ENCODE measurements around the gene DIAPH3.

The DIAPH3 gene

DNA sequence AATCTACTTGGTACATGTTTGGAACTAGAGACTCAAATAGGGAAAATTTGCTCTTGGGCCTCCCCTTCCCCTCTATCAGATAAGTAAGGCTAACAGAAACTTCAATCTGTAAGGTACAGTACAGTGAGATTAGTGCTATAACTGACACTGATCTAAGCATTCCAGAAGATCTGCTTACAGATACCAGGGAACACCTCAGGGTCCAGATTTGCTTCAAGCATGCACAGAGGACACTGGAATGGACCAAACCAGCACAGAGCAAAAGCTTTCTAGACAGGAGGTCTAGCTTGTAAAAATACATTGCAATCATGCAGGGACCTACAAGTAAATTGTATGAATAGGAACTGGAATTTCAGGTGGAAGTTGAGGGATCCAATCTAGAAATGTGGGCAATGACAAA lies 16.4 kb downstream of the DIAPH3 start:
- no peak overlapping the region for H4K91ac ChIP-seq (ENCODE audit: low read depth, low read length, poor library complexity)
- H3K9ac ChIP-seq (ENCODE audit: low read depth, low read length, poor library complexity) = no peak overlapping the region
- H3K4ac ChIP-seq (ENCODE audit: low read length) = no peak overlapping the region
- peaks cover 0 to 1% of the 10 kb centered on the region in 2 donors for H3K4me1 ChIP-seq (ENCODE audit: control insufficient read depth in 2 of 2, insufficient read depth in 1 of 2, low read depth in 1 of 2, low read length in 2 of 2)
- H2BK15ac ChIP-seq (ENCODE audit: low read length) = no peak overlapping the region
- H2AFZ ChIP-seq (ENCODE audit: low read length) = no peak overlapping the region
- no peak overlapping the region for H2BK120ac ChIP-seq (ENCODE audit: low read depth, low read length)
- no peaks in the 10 kb centered on the region for H3K27me3 ChIP-seq (ENCODE audit: control insufficient read depth in 3 of 3, insufficient read depth in 3 of 3, low read depth in 1 of 3, low read length in 3 of 3)
- no peak overlapping the region for H3K27ac ChIP-seq (replicated peaks; ENCODE audit: low read length)
- peaks cover 0 to 3% of the 10 kb centered on the region in 2 donors for H3K36me3 ChIP-seq (replicated peaks in 1 of 2; ENCODE audit: control insufficient read depth in 2 of 2, insufficient read depth in 2 of 2, low read length in 2 of 2)
- no peak overlapping the region for H3K14ac ChIP-seq (ENCODE audit: low read length)
- H3K79me1 ChIP-seq (ENCODE audit: low read depth, low read length) = peaks cover 3% of the 10 kb centered on the region
- H3K18ac ChIP-seq (ENCODE audit: low read length) = no peak overlapping the region
- H3K9me3 ChIP-seq (replicated peaks in 1 of 2; ENCODE audit: control insufficient read depth in 2 of 2, insufficient read depth in 1 of 2, low read depth in 1 of 2, low read length in 2 of 2) = no peaks in the 10 kb centered on the region
- H3K23ac ChIP-seq (ENCODE audit: low read depth, low read length, poor library complexity) = no peak overlapping the region
- no peak overlapping the region for H3K4me3 ChIP-seq (ENCODE audit: low read length in 2 of 2)
- DNase-seq (ENCODE audit: low spot score) = no peak
- no peak overlapping the region for H2BK12ac ChIP-seq (ENCODE audit: low read length)
- no peak overlapping the region for H4K8ac ChIP-seq (ENCODE audit: low read depth, low read length)
- no peak overlapping the region for H2BK5ac ChIP-seq (ENCODE audit: low read length)
- H2AK5ac ChIP-seq (ENCODE audit: low read depth, low read length) = no peak overlapping the region
- H3K4me2 ChIP-seq (ENCODE audit: insufficient read depth, low read length, poor library complexity, severe bottlenecking) = no peak overlapping the region

DNA sequence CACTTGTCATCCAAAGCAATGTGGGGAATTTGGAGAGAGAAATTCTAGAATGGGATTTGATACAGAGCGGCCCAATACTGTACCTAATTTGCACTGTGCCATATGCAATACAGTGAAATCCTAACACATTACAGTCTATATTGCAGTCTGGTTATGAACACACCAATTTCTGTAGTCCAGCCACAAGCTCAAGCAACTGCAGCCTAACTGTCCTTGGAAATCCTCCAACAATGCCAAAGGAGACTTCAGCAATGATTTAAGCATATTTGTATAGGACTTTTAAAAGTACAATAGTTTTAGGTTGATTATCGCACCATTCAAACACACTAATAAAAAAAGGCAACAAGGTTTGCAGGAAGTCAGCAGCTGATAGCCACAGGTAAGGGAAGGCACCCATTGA lies 17.3 kb downstream of the DIAPH3 start:
- Histone ChIP-seq H3K23ac (ENCODE audit: low read depth, low read length, poor library complexity) (no peak overlapping the region), H3K14ac (ENCODE audit: low read length) (no peak overlapping the region), H2AK5ac (ENCODE audit: low read depth, low read length) (no peak overlapping the region), H3K18ac (ENCODE audit: low read length) (no peak overlapping the region), H3K36me3 (replicated peaks in 1 of 2; ENCODE audit: control insufficient read depth in 2 of 2, insufficient read depth in 2 of 2, low read length in 2 of 2) (peaks cover 0 to 3% of the 10 kb centered on the region in 2 donors), H3K4me1 (ENCODE audit: control insufficient read depth in 2 of 2, insufficient read depth in 1 of 2, low read depth in 1 of 2, low read length in 2 of 2) (peaks cover 0 to 1% of the 10 kb centered on the region in 2 donors), H2AFZ (ENCODE audit: low read length) (no peak overlapping the region), H3K27me3 (ENCODE audit: control insufficient read depth in 3 of 3, insufficient read depth in 3 of 3, low read depth in 1 of 3, low read length in 3 of 3) (no peaks in the 10 kb centered on the region), H2BK5ac (ENCODE audit: low read length) (no peak overlapping the region), H3K4me2 (ENCODE audit: insufficient read depth, low read length, poor library complexity, severe bottlenecking) (no peak overlapping the region), H4K8ac (ENCODE audit: low read depth, low read length) (no peak overlapping the region), H3K4me3 (ENCODE audit: low read length in 2 of 2) (no peak overlapping the region), H2BK15ac (ENCODE audit: low read length) (no peak overlapping the region), H3K4ac (ENCODE audit: low read length) (no peak overlapping the region), H3K9me3 (replicated peaks in 1 of 2; ENCODE audit: control insufficient read depth in 2 of 2, insufficient read depth in 1 of 2, low read depth in 1 of 2, low read length in 2 of 2) (no peaks in the 10 kb centered on the region), H3K79me1 (ENCODE audit: low read depth, low read length) (peaks cover 3% of the 10 kb centered on the region), H3K27ac (replicated peaks; ENCODE audit: low read length) (no peak overlapping the region), H3K9ac (ENCODE audit: low read depth, low read length, poor library complexity) (no peak overlapping the region), H4K91ac (ENCODE audit: low read depth, low read length, poor library complexity) (no peak overlapping the region), H2BK120ac (ENCODE audit: low read depth, low read length) (no peak overlapping the region), H2BK12ac (ENCODE audit: low read length) (no peak overlapping the region)
- no peak for DNase-seq (ENCODE audit: low spot score)
- WGBS, 2 donors (ENCODE audit: extremely low coverage in 2 of 2, insufficient read length in 2 of 2, insufficient replicate concordance in 1 of 2) = no CpG with 5 or more reads among the region's 2 CpGs

DNA sequence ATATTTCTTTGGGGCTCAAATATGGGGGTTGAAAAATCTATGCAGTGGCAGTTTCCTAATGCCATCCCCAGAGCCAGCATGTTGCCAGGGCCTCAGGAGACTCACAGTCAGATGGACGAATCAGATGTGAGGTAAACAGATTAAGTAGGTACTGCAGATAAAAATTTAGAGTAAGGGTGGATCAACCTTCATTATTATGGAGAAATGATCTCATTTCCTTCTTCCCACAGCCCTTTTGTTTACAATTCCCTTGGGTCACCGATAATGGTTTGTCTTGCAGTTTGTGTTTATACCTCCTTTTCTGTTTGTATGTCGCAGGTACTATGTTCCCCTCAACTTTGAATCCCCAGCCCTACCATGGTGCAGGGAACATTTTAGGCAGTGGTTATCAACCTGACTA lies 20.0 kb downstream of the DIAPH3 start:
- WGBS, 2 donors (ENCODE audit: extremely low coverage in 2 of 2, insufficient read length in 2 of 2, insufficient replicate concordance in 1 of 2) = no CpG with 5 or more reads among the region's 3 CpGs
- Histone ChIP-seq H3K4me2 (ENCODE audit: insufficient read depth, low read length, poor library complexity, severe bottlenecking) (no peak overlapping the region), H3K4me1 (ENCODE audit: control insufficient read depth in 2 of 2, insufficient read depth in 1 of 2, low read depth in 1 of 2, low read length in 2 of 2) (no peaks in the 10 kb centered on the region), H3K27me3 (ENCODE audit: control insufficient read depth in 3 of 3, insufficient read depth in 3 of 3, low read depth in 1 of 3, low read length in 3 of 3) (no peaks in the 10 kb centered on the region), H3K79me1 (ENCODE audit: low read depth, low read length) (peaks cover 3% of the 10 kb centered on the region), H4K91ac (ENCODE audit: low read depth, low read length, poor library complexity) (no peak overlapping the region), H2BK5ac (ENCODE audit: low read length) (no peak overlapping the region), H3K4ac (ENCODE audit: low read length) (no peak overlapping the region), H3K23ac (ENCODE audit: low read depth, low read length, poor library complexity) (no peak overlapping the region), H3K18ac (ENCODE audit: low read length) (no peak overlapping the region), H3K9ac (ENCODE audit: low read depth, low read length, poor library complexity) (no peak overlapping the region), H2AFZ (ENCODE audit: low read length) (no peak overlapping the region), H2BK120ac (ENCODE audit: low read depth, low read length) (no peak overlapping the region), H3K14ac (ENCODE audit: low read length) (no peak overlapping the region), H3K36me3 (replicated peaks in 1 of 2; ENCODE audit: control insufficient read depth in 2 of 2, insufficient read depth in 2 of 2, low read length in 2 of 2) (no peaks in the 10 kb centered on the region), H3K4me3 (ENCODE audit: low read length in 2 of 2) (no peak overlapping the region), H2BK15ac (ENCODE audit: low read length) (no peak overlapping the region), H2AK5ac (ENCODE audit: low read depth, low read length) (no peak overlapping the region), H3K9me3 (replicated peaks in 1 of 2; ENCODE audit: control insufficient read depth in 2 of 2, insufficient read depth in 1 of 2, low read depth in 1 of 2, low read length in 2 of 2) (no peaks in the 10 kb centered on the region), H2BK12ac (ENCODE audit: low read length) (no peak overlapping the region), H4K8ac (ENCODE audit: low read depth, low read length) (no peak overlapping the region), H3K27ac (replicated peaks; ENCODE audit: low read length) (no peak overlapping the region)
- DNase-seq (ENCODE audit: low spot score) = no peak

DNA sequence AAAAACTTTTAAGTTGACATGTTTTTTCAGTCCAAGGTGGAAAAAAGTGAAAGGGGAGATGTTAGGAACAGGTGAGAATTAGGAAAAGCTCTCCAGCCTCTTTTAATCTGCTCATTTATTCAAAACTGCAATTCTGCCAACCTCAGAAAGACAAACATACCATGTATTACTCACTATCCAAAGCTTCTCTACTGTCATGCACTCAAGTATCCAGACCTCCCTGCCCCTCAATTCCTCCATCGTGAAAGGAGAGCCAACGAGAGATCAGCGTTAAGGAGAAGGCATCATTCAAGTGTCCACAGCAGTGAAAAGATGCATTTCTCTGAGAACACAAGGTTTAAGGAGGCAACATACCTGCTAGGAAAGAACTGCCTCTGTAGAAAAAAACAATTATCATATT lies 24.5 kb downstream of the DIAPH3 start:
- Histone ChIP-seq H3K18ac (ENCODE audit: low read length) (no peak overlapping the region), H3K9me3 (replicated peaks in 1 of 2; ENCODE audit: control insufficient read depth in 2 of 2, insufficient read depth in 1 of 2, low read depth in 1 of 2, low read length in 2 of 2) (no peaks in the 10 kb centered on the region), H3K4ac (ENCODE audit: low read length) (no peak overlapping the region), H2AK5ac (ENCODE audit: low read depth, low read length) (no peak overlapping the region), H3K36me3 (replicated peaks in 1 of 2; ENCODE audit: control insufficient read depth in 2 of 2, insufficient read depth in 2 of 2, low read length in 2 of 2) (no peaks in the 10 kb centered on the region), H3K9ac (ENCODE audit: low read depth, low read length, poor library complexity) (no peak overlapping the region), H2BK12ac (ENCODE audit: low read length) (no peak overlapping the region), H3K27me3 (ENCODE audit: control insufficient read depth in 3 of 3, insufficient read depth in 3 of 3, low read depth in 1 of 3, low read length in 3 of 3) (no peaks in the 10 kb centered on the region), H3K4me1 (ENCODE audit: control insufficient read depth in 2 of 2, insufficient read depth in 1 of 2, low read depth in 1 of 2, low read length in 2 of 2) (no peaks in the 10 kb centered on the region), H3K14ac (ENCODE audit: low read length) (no peak overlapping the region), H2BK120ac (ENCODE audit: low read depth, low read length) (no peak overlapping the region), H3K79me1 (ENCODE audit: low read depth, low read length) (no peaks in the 10 kb centered on the region), H2BK5ac (ENCODE audit: low read length) (no peak overlapping the region), H2AFZ (ENCODE audit: low read length) (no peak overlapping the region), H3K27ac (replicated peaks; ENCODE audit: low read length) (no peak overlapping the region), H2BK15ac (ENCODE audit: low read length) (no peak overlapping the region), H3K23ac (ENCODE audit: low read depth, low read length, poor library complexity) (no peak overlapping the region), H4K8ac (ENCODE audit: low read depth, low read length) (no peak overlapping the region), H3K4me3 (ENCODE audit: low read length in 2 of 2) (no peak overlapping the region), H4K91ac (ENCODE audit: low read depth, low read length, poor library complexity) (no peak overlapping the region), H3K4me2 (ENCODE audit: insufficient read depth, low read length, poor library complexity, severe bottlenecking) (no peak overlapping the region)
- no CpG with 5 or more reads among the region's 3 CpGs for WGBS, 2 donors (ENCODE audit: extremely low coverage in 2 of 2, insufficient read length in 2 of 2, insufficient replicate concordance in 1 of 2)
- DNase-seq (ENCODE audit: low spot score) = no peak
